ENCODE results near the gene VSTM4.

VSTM4 gene

GRCh38 chr10:49115015-49115795 lies at the start of gene VSTM4:
Gene VSTM4, minus strand, starts transcription at chr10:49115522. Its CDS starts 37 bp downstream, at chr10:49115485.
- DNase-seq (ENCODE audit: low spot score) = no peak

- peak; percentile 92 for DNase-seq (ENCODE audit: low spot score)
Measured at GRCh38 chr10:49164559-49165188, 49.4 kb upstream of the VSTM4 start.

DNA sequence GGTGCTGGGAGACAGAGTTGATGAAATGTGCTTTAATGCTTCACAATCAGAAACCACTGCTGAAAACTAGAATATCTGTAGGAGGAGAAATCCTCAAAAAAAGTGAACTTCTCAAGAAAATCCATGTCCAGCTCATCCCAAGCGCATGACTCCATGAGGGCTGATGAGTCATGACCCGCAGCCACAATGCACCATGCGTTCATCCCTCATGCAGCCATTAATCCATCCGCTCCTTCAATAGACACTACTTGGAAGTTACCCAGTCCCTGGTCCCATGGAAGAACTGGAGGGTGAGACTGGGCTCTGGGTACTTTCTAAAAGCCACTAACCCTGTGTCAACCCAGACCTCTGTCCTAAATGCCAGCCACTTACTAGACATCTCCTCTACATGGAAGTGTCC lies 48.4 kb upstream of the VSTM4 start:
- no peak for DNase-seq (ENCODE audit: low spot score)

- no peak for DNase-seq (ENCODE audit: low spot score)
Measured at GRCh38 chr10:49162761-49163310, 47.5 kb upstream of the VSTM4 start.

DNA sequence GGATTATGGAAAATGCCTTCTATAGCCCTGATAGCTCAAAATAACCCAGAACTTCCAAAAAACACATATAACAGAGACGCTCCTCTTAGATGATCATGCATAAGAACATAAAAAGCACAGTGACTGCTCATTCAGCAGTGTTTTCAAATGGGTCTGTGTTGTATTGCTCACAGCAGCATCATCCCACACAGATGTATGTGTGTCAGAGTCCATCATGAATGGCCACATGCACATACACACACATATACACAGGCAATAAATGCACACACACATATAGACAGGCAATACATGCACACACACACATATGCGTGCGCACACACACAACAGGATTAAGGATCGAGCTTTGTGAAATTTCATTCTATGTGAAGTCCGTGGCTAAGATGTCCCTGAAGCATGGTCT lies 46.7 kb upstream of the VSTM4 start:
- no peak for DNase-seq (ENCODE audit: low spot score)

- DNase-seq (ENCODE audit: low spot score) = peak; percentile 36
Measured at GRCh38 chr10:49161411-49161997, 46.2 kb upstream of the VSTM4 start.

DNA sequence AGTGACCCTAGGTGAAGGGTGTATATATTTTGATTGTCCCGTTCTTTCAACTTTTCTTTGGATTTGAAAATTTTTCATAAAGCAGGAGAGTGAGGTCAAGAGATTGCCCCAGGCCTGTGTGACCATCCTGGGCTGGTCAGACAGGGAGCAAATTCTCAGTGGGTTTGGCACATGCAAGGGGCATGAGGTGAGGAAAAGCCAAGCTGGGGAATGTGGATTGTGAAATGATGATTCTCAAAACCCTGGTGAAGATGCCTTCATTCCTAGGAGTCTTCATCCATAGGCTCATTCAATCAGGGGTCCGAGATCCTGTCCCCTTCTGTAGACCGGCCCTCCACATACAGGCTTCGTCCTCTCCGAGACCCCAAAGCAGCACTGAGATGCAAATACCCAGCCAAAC lies 45.5 kb upstream of the VSTM4 start:
- DNase-seq (ENCODE audit: low spot score) = no peak

DNA sequence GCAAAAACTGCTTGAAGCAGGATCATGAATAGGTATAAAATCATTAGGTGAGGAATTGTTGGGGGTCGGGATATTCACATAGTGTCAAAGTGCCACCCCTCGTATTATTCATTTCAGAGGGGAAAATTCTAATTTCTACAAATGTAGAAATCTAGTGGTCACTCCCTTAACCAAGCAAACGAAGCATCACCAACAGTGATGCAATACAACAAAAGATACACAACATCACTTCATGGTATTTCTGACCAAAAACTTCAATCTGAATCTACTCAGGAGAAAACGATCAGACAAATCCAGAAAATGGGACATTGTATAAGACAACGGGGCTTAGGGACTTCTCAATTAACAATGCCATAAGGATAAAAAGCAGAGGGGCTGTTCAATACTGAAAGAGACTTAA lies 44.8 kb upstream of the VSTM4 start:
- no peak for DNase-seq (ENCODE audit: low spot score)

GRCh38 chr10:49158915-49159314 lies 43.6 kb upstream of the VSTM4 start:
- DNase-seq (ENCODE audit: low spot score) = no peak

- no peak for DNase-seq (ENCODE audit: low spot score)
Measured at GRCh38 chr10:49158404-49158803, 43.1 kb upstream of the VSTM4 start.

- no peak for DNase-seq (ENCODE audit: low spot score)
Measured at GRCh38 chr10:49157229-49157628, 41.9 kb upstream of the VSTM4 start.

DNA sequence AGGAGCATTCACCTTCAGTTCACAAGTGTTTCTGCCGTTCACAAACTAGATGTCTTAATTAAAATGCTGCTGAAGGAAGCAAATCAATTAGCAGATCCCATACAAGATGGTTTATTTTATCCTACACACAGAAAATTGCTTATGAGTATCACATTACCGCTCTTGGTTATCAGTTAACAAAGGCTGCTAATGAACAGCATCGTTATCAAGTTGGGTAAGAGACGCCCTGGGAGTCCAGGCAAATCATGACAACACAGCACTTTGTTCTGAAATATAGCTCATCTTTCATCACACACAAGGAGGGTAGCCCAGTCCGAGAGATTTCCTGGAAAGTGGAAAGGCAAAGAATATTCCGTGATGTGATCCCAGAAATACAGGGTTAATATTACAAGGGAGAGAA lies 39.3 kb upstream of the VSTM4 start:
- DNase-seq (ENCODE audit: low spot score) = no peak

DNA sequence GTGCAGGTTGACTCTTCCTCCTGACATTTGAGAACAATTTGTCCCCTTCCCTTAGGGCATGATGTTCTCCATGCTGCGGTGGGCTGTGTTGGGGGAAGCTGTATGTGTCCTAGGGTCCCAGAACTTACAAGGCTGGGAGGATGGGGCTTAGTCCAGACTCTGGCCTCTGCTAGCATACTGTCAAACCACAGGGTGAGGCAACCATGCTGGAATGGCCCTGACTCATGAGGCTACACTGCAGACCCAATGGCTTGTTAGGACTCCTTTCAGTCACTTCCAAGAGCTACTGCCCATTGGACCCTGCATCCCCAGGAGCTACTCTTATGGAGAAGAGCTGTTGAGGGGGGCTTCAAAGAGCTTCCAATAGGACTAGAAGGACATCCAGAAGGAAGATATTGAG lies 38.6 kb upstream of the VSTM4 start:
- DNase-seq (ENCODE audit: low spot score) = no peak

DNA sequence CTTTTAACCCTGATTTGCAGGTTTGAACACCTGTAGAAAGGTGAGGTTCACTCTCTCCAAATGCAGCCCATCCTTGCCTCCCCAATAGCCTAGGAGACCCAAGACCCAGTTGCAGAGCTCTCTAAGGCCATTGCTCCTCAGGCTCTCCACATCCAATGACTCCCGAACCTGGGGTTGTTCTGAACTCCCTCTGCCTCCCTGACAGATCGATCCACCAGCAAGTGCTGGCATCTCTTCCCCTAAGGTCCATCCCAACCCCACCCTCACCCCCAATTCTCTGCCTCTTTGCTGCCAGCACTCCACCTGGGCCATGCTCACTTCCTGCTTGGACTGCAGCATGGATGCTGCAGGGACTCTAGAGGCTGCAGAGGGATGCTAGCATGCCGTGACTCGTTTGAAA lies 37.8 kb upstream of the VSTM4 start:
- DNase-seq (ENCODE audit: low spot score) = no peak

GRCh38 chr10:49152663-49153062 lies 37.3 kb upstream of the VSTM4 start:
- DNase-seq (ENCODE audit: low spot score) = no peak

GRCh38 chr10:49152037-49152436 lies 36.7 kb upstream of the VSTM4 start:
- DNase-seq (ENCODE audit: low spot score) = no peak

DNA sequence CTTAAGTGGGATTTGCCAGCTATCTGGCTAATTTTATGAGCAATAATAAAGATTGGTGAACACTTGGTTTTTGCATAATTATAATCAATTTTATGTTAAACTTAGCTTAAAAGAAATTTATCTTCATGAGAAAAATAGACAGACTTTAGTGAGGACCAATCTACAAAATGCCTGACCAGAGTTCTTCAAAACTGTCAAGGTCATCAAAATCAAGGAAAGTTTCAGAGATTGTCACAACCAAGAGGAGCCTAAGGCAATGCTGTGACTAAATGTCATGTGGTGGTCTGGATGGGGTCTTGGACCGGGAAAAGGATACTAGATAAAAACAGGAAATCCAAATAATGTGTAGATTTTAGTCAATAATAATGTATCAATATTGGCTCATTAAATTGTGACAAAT lies 36.2 kb upstream of the VSTM4 start:
- DNase-seq (ENCODE audit: low spot score) = no peak

DNA sequence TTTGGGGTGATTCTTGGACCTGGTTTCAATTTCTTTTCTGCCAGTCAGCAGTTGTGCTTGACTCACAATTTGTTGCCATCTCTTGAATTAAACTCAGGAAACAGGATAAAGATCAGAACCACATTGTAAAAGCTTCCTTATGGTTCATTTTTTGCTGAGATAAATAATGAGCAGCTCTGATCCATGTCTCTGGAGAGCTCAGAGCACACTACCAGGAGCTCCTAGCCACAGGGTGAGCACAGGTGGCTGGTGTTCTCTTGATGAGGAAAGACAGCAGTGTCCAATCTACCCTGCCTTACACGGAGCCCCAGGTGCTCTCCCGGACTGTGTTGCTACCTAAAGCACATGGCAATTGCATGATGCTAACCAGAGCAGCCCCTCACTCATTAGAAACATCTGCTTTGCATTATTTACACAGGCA lies 35.7 kb upstream of the VSTM4 start:
- DNase-seq (ENCODE audit: low spot score) = no peak

DNA sequence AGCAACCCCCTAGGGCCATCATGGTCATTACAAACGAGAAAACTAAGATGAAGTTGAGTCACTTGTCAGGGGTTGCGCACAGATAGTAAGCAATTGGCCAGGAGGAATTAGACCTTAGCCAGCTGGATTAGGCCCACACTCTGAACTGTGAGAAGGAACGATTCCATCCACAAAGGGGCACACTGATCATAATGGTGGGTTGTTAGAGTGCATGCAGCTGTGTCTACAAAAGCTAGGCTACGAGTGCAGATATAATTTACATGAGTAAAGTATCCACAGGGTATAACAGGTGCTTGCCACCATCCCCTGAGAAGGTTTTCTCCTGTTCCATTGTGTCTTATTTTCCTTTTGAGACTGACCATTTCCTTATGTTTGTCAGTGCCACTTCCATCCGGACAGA lies 35.1 kb upstream of the VSTM4 start:
- DNase-seq (ENCODE audit: low spot score) = no peak

DNA sequence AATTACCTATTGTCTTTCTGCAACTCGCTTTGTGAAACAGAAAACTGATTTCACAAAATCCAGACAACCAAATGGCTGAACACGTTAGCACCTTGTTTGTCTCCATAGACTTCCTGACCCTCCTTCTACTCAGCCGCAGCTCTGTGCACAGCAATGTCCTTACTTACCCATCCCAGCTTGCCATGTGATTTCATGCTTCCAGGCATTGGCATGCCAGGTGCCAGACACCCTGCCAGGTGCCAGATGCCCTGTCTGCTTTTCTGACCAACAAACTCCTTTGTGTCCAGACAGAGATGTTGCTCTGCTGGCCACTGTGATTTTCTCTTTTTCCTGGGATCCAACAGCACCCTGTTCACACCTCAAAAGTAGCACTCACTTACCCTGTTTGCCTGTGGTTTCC lies 34.6 kb upstream of the VSTM4 start:
- DNase-seq (ENCODE audit: low spot score) = no peak

DNA sequence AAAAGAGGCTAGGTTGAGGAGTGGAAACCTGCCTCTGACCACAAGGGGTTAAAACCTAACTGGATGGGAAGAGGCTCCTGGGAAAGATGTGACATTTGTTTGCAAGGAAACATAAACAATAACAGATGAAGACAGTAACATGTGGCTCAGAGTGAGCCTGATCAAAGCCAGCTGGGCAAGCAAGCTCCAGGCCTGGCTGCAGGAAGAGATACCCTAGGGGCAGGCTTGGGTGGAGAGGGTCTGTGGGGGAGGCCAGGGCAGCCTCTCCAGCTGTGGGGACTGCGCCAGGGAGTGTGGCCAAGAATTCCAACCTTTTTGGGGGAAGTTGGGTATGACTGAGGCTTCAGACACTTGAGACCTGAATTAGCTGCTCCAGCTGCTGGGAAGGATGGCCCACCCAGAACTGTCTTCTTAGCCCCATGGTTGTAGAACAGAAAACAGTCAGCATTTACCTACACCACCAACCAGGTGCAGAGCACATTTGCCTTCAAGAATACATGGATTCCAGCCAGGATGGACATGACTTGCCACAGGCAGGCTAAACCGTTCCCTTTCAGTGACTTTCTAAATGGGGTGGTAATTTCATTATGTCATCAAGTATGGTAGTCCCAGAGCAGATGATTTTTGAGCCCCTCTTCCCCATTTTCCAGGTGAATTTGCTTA lies 28.9 kb upstream of the VSTM4 start:
- DNase-seq (ENCODE audit: low spot score) = no peak

GRCh38 chr10:49143249-49143648 lies 27.9 kb upstream of the VSTM4 start:
- no peak for DNase-seq (ENCODE audit: low spot score)
